Prostate gland (tissue), 2 donors: ENCODE results near the gene FAM240B. TPM values are rescaled to one million over a fixed set of nuclear protein-coding genes. Genes with fewer than 3 reads are reported as not detected.

Source experiments
- DNase-seq: peaks from one replicate; pipeline ENCODE4 v3.0.0-alpha.2; 2019; ENCODE audit warnings: low spot score
- H3K27ac ChIP-seq, 2 donors: fragments of 200-600 bp; sonication (generic); 2 replicates each; pipeline ENCODE4 v1.5.1; 2017 to 2019
- H3K27me3 ChIP-seq: fragments of 200-600 bp; sonication (generic); replicated peaks from 2 replicates; pipeline ENCODE4 v1.5.1; 2019; ENCODE audit not compliant: insufficient read depth
- H3K36me3 ChIP-seq, 2 donors: fragments of 200-600 bp; sonication (generic); 1 replicate in 1 of 2; 2 replicates in 1 of 2; pipeline versions ENCODE4 v1.5.1 to v1.8.1; 2017 to 2019
- H3K4me1 ChIP-seq: fragments of 200-600 bp; sonication (generic); replicated peaks from 2 replicates; pipeline ENCODE4 v1.5.1; 2019
- H3K4me3 ChIP-seq, 2 donors: fragments of 200-600 bp; sonication (generic); 2 replicates each; pipeline ENCODE4 v1.5.1; 2017 to 2019
- H3K9me3 ChIP-seq: fragments of 200-600 bp; sonication (generic); 2 replicates; pipeline ENCODE4 v1.5.1; 2017
- POLR2A ChIP-seq: fragments of 450-650 bp; IDR thresholded peaks from one replicate; pipeline ENCODE4 v1.6.1; 2016; ENCODE audit warnings: antibody characterized with exemption, mild to moderate bottlenecking
- POLR2AphosphoS5 ChIP-seq: sonication (generic); formaldehyde crosslinking; IDR thresholded peaks from one replicate; pipeline ENCODE4 v1.6.1; 2017; ENCODE audit warnings: antibody characterized with exemption
- WGBS: methylation state at CpG from one replicate; pipeline ENCODE4 v1.1.5; 2018; 5-methylcytosine and 5-hydroxymethylcytosine counted together
- intact Hi-C: fragments of 100-400 bp; cut with DNase I; formaldehyde crosslinking; loops from one replicate; pipeline ENCODE4 v1.14.2; 2022
- total RNA-seq, 2 donors: library from RNA; depleted of rRNA; stranded (reverse); fragments of >200 nt; gene quantifications; one replicate each; pipeline ENCODE4 v1.1.0, GENCODE V29; 2016
- TF ChIP-seq, protein P1 (sequence below), 4 experiments: fragments of 200-600 bp in 2 of 4; fragments of 450-650 bp in 2 of 4; sonication (generic) in 2 of 4; IDR thresholded peaks; 1 replicate in 3 of 4; 2 replicates in 1 of 4; pipeline ENCODE4 v1.5.1; 2016 to 2019; ENCODE audit warnings: antibody characterized with exemption in 4 of 4, mild to moderate bottlenecking in 2 of 4, moderate library complexity in 2 of 4

Gene FAM240B
- total RNA-seq, 2 donors from 2014 or later, result 2.0 TPM; not detected in 1

DNA sequence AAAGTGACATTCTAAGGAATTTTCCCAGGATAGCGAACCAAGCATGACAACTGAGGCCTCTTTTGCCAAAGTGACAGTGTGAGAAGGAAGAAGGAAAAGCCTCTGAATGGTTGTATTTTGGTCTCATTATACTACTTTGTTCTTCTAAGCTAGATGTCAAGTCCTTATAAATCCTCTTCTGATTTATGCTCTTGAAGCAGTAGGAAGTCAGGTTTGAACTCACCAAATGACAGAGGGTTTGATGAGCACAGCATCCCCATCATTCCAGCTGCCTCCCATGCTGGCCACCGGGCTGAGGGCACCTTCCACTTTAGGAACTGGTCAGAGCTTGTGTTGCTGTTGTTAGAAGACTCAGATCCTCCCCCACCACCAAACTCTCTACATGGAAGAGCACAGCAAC is 44.1 kb downstream of the FAM240B start:
- intact Hi-C loops, result no loop called here
- DNase-seq, result no peak
- no peak overlapping the region for H3K4me3 ChIP-seq
- H3K9me3 ChIP-seq, result no peaks in the 10 kb centered on the region
- no peak overlapping the region for H3K27ac ChIP-seq
- no peak for TF ChIP-seq POLR2AphosphoS5
- TF ChIP-seq POLR2A, result no peak
- TF ChIP-seq, protein P1, sequence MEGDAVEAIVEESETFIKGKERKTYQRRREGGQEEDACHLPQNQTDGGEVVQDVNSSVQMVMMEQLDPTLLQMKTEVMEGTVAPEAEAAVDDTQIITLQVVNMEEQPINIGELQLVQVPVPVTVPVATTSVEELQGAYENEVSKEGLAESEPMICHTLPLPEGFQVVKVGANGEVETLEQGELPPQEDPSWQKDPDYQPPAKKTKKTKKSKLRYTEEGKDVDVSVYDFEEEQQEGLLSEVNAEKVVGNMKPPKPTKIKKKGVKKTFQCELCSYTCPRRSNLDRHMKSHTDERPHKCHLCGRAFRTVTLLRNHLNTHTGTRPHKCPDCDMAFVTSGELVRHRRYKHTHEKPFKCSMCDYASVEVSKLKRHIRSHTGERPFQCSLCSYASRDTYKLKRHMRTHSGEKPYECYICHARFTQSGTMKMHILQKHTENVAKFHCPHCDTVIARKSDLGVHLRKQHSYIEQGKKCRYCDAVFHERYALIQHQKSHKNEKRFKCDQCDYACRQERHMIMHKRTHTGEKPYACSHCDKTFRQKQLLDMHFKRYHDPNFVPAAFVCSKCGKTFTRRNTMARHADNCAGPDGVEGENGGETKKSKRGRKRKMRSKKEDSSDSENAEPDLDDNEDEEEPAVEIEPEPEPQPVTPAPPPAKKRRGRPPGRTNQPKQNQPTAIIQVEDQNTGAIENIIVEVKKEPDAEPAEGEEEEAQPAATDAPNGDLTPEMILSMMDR (IDR thresholded peaks at IDR 0.05), result no peak
- 86% methylated on average over 2 of the region's 2 CpGs for WGBS
- no peaks in the 10 kb centered on the region for H3K4me1 ChIP-seq
- no peaks in the 10 kb centered on the region for H3K36me3 ChIP-seq
- no peaks in the 10 kb centered on the region for H3K27me3 ChIP-seq

DNA sequence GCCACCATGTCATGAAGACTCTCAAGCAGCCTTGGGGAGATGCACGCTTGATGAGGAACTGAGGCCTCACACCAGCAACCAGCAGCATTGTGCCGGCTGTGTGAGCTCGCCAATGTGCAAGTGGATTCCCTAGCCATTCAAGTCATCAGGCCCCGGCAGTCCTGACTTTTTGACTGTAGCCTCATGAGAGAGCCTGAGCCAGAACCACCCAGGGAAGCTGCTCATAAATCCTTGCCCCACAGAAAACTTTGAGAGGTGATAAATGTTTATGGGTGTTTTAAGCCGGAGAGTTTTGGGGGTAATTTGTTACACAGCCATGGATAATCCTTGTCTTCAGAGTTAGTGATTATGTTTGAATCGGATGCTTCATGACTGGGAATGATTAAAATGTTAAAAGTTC is 44.7 kb downstream of the FAM240B start:
- 77% methylated on average over 6 of the region's 6 CpGs for WGBS
- DNase-seq, result no peak
- intact Hi-C loops, result no loop called here

DNA sequence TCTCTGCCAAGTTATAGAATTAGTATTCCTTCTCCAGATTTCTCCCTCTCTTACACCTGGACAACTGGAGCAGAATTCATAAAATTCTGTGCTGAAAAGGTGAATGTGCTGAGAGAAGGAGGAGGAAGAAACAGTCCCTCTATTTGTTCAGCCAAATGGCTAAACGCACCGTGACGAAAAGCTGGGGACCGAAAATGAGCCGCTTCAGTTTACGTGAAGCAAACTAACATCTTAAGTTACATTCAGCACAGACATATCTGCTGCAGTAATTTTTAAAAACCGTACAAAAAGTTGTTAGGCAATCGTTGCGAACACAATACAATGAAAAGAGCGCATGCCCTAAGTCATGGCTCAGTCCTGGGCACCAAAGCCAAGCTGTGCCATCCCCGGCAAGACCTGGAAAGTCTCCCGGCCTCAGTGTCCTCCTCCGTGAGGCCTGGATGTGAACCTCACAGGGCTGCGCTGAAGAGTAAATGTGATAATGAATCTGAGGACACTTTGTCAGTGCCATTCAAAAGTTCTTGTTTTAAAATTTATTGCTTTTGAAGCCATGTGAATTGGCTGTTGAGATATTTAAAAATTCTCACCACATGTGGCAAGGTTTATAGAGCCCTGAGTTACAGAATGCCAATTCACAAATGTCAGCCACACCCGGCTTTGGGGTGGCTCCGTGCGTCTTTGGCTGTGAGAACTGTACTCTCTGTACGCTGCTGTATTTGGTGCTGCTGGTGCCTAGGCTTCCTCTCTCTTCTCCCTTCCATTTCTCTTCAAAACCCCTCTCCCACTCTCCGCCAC is 46.3 kb downstream of the FAM240B start:
- no peak for DNase-seq
- intact Hi-C loops, result no loop called here
- Histone ChIP-seq H3K27me3 (no peaks in the 10 kb centered on the region), H3K4me3 (no peak overlapping the region), H3K27ac (no peak overlapping the region), H3K36me3 (no peaks in the 10 kb centered on the region), H3K4me1 (no peaks in the 10 kb centered on the region), H3K9me3 (no peaks in the 10 kb centered on the region)
- 94% methylated on average over 19 of the region's 19 CpGs for WGBS
- TF ChIP-seq POLR2A (no peak), POLR2AphosphoS5 (no peak)
- TF ChIP-seq, protein P1 (IDR thresholded peaks at IDR 0.05), result no peak

More for the DNA sequence above, 44.7 kb downstream of the FAM240B start:
- Histone ChIP-seq H3K4me3 (no peak overlapping the region), H3K9me3 (no peaks in the 10 kb centered on the region), H3K27me3 (no peaks in the 10 kb centered on the region), H3K27ac (no peak overlapping the region), H3K36me3 (no peaks in the 10 kb centered on the region), H3K4me1 (no peaks in the 10 kb centered on the region)
- TF ChIP-seq, protein P1 (IDR thresholded peaks at IDR 0.05), result no peak
- TF ChIP-seq POLR2A (no peak), POLR2AphosphoS5 (no peak)

DNA sequence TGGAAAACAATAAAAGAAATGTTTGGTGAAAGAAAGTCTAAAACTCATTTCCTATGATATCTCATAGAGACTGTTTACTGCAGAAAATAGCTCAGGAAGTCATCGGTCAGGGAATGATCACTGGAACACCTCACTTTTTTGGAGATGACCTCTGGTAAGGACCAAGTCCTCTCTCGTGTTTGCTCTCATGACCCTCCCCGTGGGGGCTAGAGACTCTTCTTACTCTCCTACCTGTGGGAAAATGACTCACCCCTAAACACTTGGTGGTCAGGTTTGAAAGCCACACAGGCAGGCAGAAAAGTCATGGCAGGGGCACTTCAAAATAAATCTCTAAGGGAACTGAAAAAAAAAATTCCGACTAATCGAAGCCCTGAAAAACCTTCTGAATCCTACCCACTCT is 48.2 kb downstream of the FAM240B start:
- DNase-seq, result no peak
- intact Hi-C loops, result no loop called here
- H3K27ac ChIP-seq, result no peak overlapping the region
- no peaks in the 10 kb centered on the region for H3K27me3 ChIP-seq
- no peaks in the 10 kb centered on the region for H3K4me1 ChIP-seq
- no peaks in the 10 kb centered on the region for H3K36me3 ChIP-seq
- H3K9me3 ChIP-seq, result no peaks in the 10 kb centered on the region
- no peak for TF ChIP-seq POLR2A
- TF ChIP-seq POLR2AphosphoS5, result no peak
- TF ChIP-seq, protein P1 (IDR thresholded peaks at IDR 0.05), result no peak
- 90% methylated on average over 5 of the region's 5 CpGs for WGBS
- no peak overlapping the region for H3K4me3 ChIP-seq

DNA sequence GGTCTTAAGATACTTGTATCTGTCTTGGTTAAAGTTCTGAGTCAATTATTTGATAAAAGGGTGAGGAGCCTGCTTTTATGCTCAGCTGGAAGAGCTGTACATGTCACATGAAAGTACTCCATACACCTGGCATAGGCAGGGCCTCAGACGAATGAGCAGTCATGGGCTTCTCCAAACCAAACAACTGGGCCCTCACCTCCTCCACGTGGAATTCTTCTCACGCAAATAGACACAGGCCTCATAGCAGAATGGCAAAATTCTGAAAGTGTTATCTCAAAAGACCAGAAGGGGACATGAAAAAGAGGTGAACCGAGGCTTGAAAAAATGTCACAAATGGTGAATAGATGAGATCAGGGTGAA is 48.6 kb downstream of the FAM240B start:
- Histone ChIP-seq H3K4me3 (no peak overlapping the region), H3K9me3 (no peaks in the 10 kb centered on the region), H3K27me3 (no peaks in the 10 kb centered on the region), H3K36me3 (no peaks in the 10 kb centered on the region), H3K4me1 (no peaks in the 10 kb centered on the region), H3K27ac (no peak overlapping the region)
- intact Hi-C loops, result no loop called here
- WGBS, result 83% methylated on average over 4 of the region's 4 CpGs
- DNase-seq, result no peak
- TF ChIP-seq, protein P1 (IDR thresholded peaks at IDR 0.05), result no peak
- TF ChIP-seq POLR2AphosphoS5, result no peak
- no peak for TF ChIP-seq POLR2A
